Measurements from ENCODE around the gene ONECUT2. TPM values are rescaled to one million over a fixed set of nuclear protein-coding genes. Genes with fewer than 3 reads are reported as not detected.
A peak's percentile ranks its signal among the peaks of the same experiment; 100 is the strongest.

ONECUT2 gene
- total RNA-seq, 2 experiments from 2014 or later: not detected

- CTCF ChIA-PET: no interaction called here
- peaks cover 60% of the 10 kb centered on the region for H3K27me3 Mint-ChIP-seq
Observed at GRCh38 chr18:57444301-57444759, 9.2 kb downstream of the ONECUT2 start.

GRCh38 chr18:57445488-57446319 is 10.5 kb downstream of the ONECUT2 start:
- Mint-ChIP-seq H3K9me3 (no peaks in the 10 kb centered on the region), H3K27me3 (peaks cover 46% of the 10 kb centered on the region), H3K27ac (no peak overlapping the region), H3K4me3 (no peak overlapping the region), H3K36me3 (ENCODE audit: low read depth) (no peaks in the 10 kb centered on the region), H3K4me1 (peaks cover 7% of the 10 kb centered on the region)
- no peak for DNase-seq
- ChIA-PET CTCF (no interaction called here), POLR2A (no interaction called here)

More at GRCh38 chr18:57444301-57444759, 9.2 kb downstream of the ONECUT2 start:
- Mint-ChIP-seq H3K9me3 (no peaks in the 10 kb centered on the region), H3K4me3 (no peak overlapping the region), H3K4me1 (peaks cover 8% of the 10 kb centered on the region), H3K36me3 (ENCODE audit: low read depth) (peaks cover 2% of the 10 kb centered on the region), H3K27ac (no peak overlapping the region)
- no peak for DNase-seq
- POLR2A ChIA-PET: no interaction called here

GRCh38 chr18:57446322-57446721 is 11.1 kb downstream of the ONECUT2 start:
- no peak overlapping the region for H3K4me3 Mint-ChIP-seq
- H3K27me3 Mint-ChIP-seq: peaks cover 40% of the 10 kb centered on the region
- POLR2A ChIA-PET: no interaction called here
- H3K36me3 Mint-ChIP-seq (ENCODE audit: low read depth): no peaks in the 10 kb centered on the region
- CTCF ChIA-PET: no interaction called here
- peak; percentile 33 for DNase-seq
- H3K27ac Mint-ChIP-seq: no peak overlapping the region
- H3K9me3 Mint-ChIP-seq: no peaks in the 10 kb centered on the region
- H3K4me1 Mint-ChIP-seq: peaks cover 4% of the 10 kb centered on the region

GRCh38 chr18:57447154-57447621 is 12.0 kb downstream of the ONECUT2 start:
- H3K27ac Mint-ChIP-seq: no peak overlapping the region
- no peak overlapping the region for H3K4me3 Mint-ChIP-seq
- ChIA-PET CTCF (no interaction called here), POLR2A (no interaction called here)
- no peak for DNase-seq
- H3K9me3 Mint-ChIP-seq: no peaks in the 10 kb centered on the region
- H3K27me3 Mint-ChIP-seq: peaks cover 33% of the 10 kb centered on the region
- H3K4me1 Mint-ChIP-seq: no peaks in the 10 kb centered on the region
- no peaks in the 10 kb centered on the region for H3K36me3 Mint-ChIP-seq (ENCODE audit: low read depth)

GRCh38 chr18:57455576-57456129 is 20.5 kb downstream of the ONECUT2 start:
- no peak overlapping the region for H3K27ac Mint-ChIP-seq
- peaks cover 4% of the 10 kb centered on the region for H3K27me3 Mint-ChIP-seq
- ChIA-PET POLR2A (no interaction called here), CTCF (no interaction called here)
- DNase-seq: no peak
- no peaks in the 10 kb centered on the region for H3K36me3 Mint-ChIP-seq (ENCODE audit: low read depth)
- H3K9me3 Mint-ChIP-seq: no peaks in the 10 kb centered on the region
- H3K4me3 Mint-ChIP-seq: no peak overlapping the region
- H3K4me1 Mint-ChIP-seq: no peaks in the 10 kb centered on the region

GRCh38 chr18:57461652-57462269 is 26.6 kb downstream of the ONECUT2 start:
- no peak overlapping the region for H3K27ac Mint-ChIP-seq
- H3K9me3 Mint-ChIP-seq: no peaks in the 10 kb centered on the region
- H3K4me3 Mint-ChIP-seq: no peak overlapping the region
- H3K4me1 Mint-ChIP-seq: no peaks in the 10 kb centered on the region
- H3K27me3 Mint-ChIP-seq: peaks cover 6% of the 10 kb centered on the region
- ChIA-PET CTCF (no interaction called here), POLR2A (no interaction called here)
- no peak for DNase-seq
- no peaks in the 10 kb centered on the region for H3K36me3 Mint-ChIP-seq (ENCODE audit: low read depth)

- H3K36me3 Mint-ChIP-seq (ENCODE audit: low read depth): no peaks in the 10 kb centered on the region
- DNase-seq: no peak
- peaks cover 6% of the 10 kb centered on the region for H3K27me3 Mint-ChIP-seq
- no peaks in the 10 kb centered on the region for H3K9me3 Mint-ChIP-seq
- no peak overlapping the region for H3K27ac Mint-ChIP-seq
- POLR2A ChIA-PET: no interaction called here
- CTCF ChIA-PET: no interaction called here
- H3K4me1 Mint-ChIP-seq: no peaks in the 10 kb centered on the region
- no peak overlapping the region for H3K4me3 Mint-ChIP-seq
Observed at GRCh38 chr18:57466307-57466706, 31.1 kb downstream of the ONECUT2 start.

- DNase-seq: no peak
- Mint-ChIP-seq H3K27me3 (peaks cover 6% of the 10 kb centered on the region), H3K9me3 (no peaks in the 10 kb centered on the region), H3K4me3 (no peak overlapping the region), H3K27ac (no peak overlapping the region), H3K36me3 (ENCODE audit: low read depth) (no peaks in the 10 kb centered on the region), H3K4me1 (no peaks in the 10 kb centered on the region)
- ChIA-PET POLR2A (no interaction called here), CTCF (no interaction called here)
Observed at GRCh38 chr18:57466745-57467409, 31.7 kb downstream of the ONECUT2 start.

GRCh38 chr18:57469884-57470283 is 34.7 kb downstream of the ONECUT2 start:
- Mint-ChIP-seq H3K27ac (no peak overlapping the region), H3K4me1 (no peaks in the 10 kb centered on the region), H3K9me3 (no peaks in the 10 kb centered on the region), H3K4me3 (no peak overlapping the region), H3K27me3 (peaks cover 2% of the 10 kb centered on the region), H3K36me3 (ENCODE audit: low read depth) (no peaks in the 10 kb centered on the region)
- no peak for DNase-seq
- ChIA-PET CTCF (no interaction called here), POLR2A (no interaction called here)

- H3K4me1 Mint-ChIP-seq: no peaks in the 10 kb centered on the region
- no peak overlapping the region for H3K27ac Mint-ChIP-seq
- CTCF ChIA-PET: no interaction called here
- H3K9me3 Mint-ChIP-seq: no peaks in the 10 kb centered on the region
- no peaks in the 10 kb centered on the region for H3K36me3 Mint-ChIP-seq (ENCODE audit: low read depth)
- no peak overlapping the region for H3K4me3 Mint-ChIP-seq
- POLR2A ChIA-PET: no interaction called here
- DNase-seq: no peak
- H3K27me3 Mint-ChIP-seq: peaks cover 6% of the 10 kb centered on the region
Observed at GRCh38 chr18:57475408-57475807, 40.2 kb downstream of the ONECUT2 start.

GRCh38 chr18:57475903-57476302 is 40.7 kb downstream of the ONECUT2 start:
- no peak overlapping the region for H3K4me3 Mint-ChIP-seq
- no peak overlapping the region for H3K27ac Mint-ChIP-seq
- H3K4me1 Mint-ChIP-seq: no peaks in the 10 kb centered on the region
- ChIA-PET POLR2A (no interaction called here), CTCF (no interaction called here)
- no peaks in the 10 kb centered on the region for H3K36me3 Mint-ChIP-seq (ENCODE audit: low read depth)
- no peaks in the 10 kb centered on the region for H3K9me3 Mint-ChIP-seq
- peaks cover 6% of the 10 kb centered on the region for H3K27me3 Mint-ChIP-seq
- no peak for DNase-seq

GRCh38 chr18:57480733-57481132 is 45.6 kb downstream of the ONECUT2 start:
- H3K4me1 Mint-ChIP-seq: no peaks in the 10 kb centered on the region
- H3K27me3 Mint-ChIP-seq: peaks cover 6% of the 10 kb centered on the region
- DNase-seq: no peak
- H3K9me3 Mint-ChIP-seq: no peaks in the 10 kb centered on the region
- ChIA-PET POLR2A (no interaction called here), CTCF (no interaction called here)
- H3K27ac Mint-ChIP-seq: no peak overlapping the region
- no peak overlapping the region for H3K4me3 Mint-ChIP-seq
- H3K36me3 Mint-ChIP-seq (ENCODE audit: low read depth): no peaks in the 10 kb centered on the region

All from activated CD4-positive, alpha-beta memory T cell treated with anti-CD3 and anti-CD28 coated beads, Interleukin-2, amount 10 ng/mL, durations not matched to agents 7 days and 5 days (primary cell).